Measurements from ENCODE around the gene FBXO38. TPM values are rescaled to one million over a fixed set of nuclear protein-coding genes. Genes with fewer than 3 reads are reported as not detected.

Gene FBXO38
- total RNA-seq, 1 experiment from 2014 or later: 36.3 TPM

- ATAC-seq (no peak), DNase-seq (ENCODE audit: low read depth, low spot score) (no peak)
- no peaks in the 10 kb centered on the region for H3K4me1 ChIP-seq (ENCODE audit: control insufficient read depth in 1 of 2, insufficient read depth in 2 of 2, low read length in 2 of 2)
- RAD21 ChIA-PET (ENCODE audit: low non-redundant PET in 1 of 2, low total read pairs in 2 of 2, uncharacterized antibody in 2 of 2, unreplicated experiment in 2 of 2): no interaction called here
- H4K20me1 ChIP-seq (ENCODE audit: insufficient read depth): no peaks in the 10 kb centered on the region
- H3K9me2 ChIP-seq (ENCODE audit: insufficient read depth): no peaks in the 10 kb centered on the region
- H3K27me3 ChIP-seq (ENCODE audit: insufficient read depth, low read length): peaks cover 23% of the 10 kb centered on the region; the same call in 1 of the 2 replicates
- POLR2A ChIA-PET: no interaction called here
- no peak overlapping the region for H3K27ac ChIP-seq (ENCODE audit: low read depth, low read length)
- no peaks in the 10 kb centered on the region for H3K79me2 ChIP-seq (ENCODE audit: insufficient read depth, low read length)
- intact Hi-C loops (cut with micrococcal nuclease): no loop called here
- no peaks in the 10 kb centered on the region for H3K36me3 ChIP-seq (ENCODE audit: control insufficient read depth in 1 of 2, insufficient read depth in 2 of 2, low read length in 2 of 2)
- no peak overlapping the region for H3K4me2 ChIP-seq (ENCODE audit: low read length)
- H3K4me3 ChIP-seq (replicated peaks in 1 of 2; ENCODE audit: low read depth in 1 of 2, low read length in 2 of 2): no peak overlapping the region
- no peak overlapping the region for H2AFZ ChIP-seq (ENCODE audit: low read depth, low read length, poor library complexity, severe bottlenecking)
- TF ChIP-seq CEBPB (IDR thresholded peaks at IDR 0.05; ENCODE audit: low read depth) (no peak), POLR2AphosphoS5 (IDR thresholded peaks at IDR 0.05; ENCODE audit: low read depth, low read length) (no peak), CTCF (IDR thresholded peaks at IDR 0.05 in 2 of 3, conservative IDR thresholded peaks at IDR 0.05 in 1 of 3; ENCODE audit: borderline replicate concordance in 1 of 3, insufficient read depth in 1 of 3, low read depth in 2 of 3, low read length in 2 of 3) (no peak), SIN3A (IDR thresholded peaks at IDR 0.05; ENCODE audit: low read depth) (no peak), EGR1 (IDR thresholded peaks at IDR 0.05; ENCODE audit: low read depth) (no peak), POLR2A (IDR thresholded peaks at IDR 0.05; ENCODE audit: borderline replicate concordance, extremely low read depth, insufficient read depth, insufficient read length) (no peak), RAD21 (IDR thresholded peaks at IDR 0.05; ENCODE audit: low read depth) (no peak), JUND (IDR thresholded peaks at IDR 0.05) (no peak), EZH2 (IDR thresholded peaks at IDR 0.05) (no peak), TCF7L2 (IDR thresholded peaks at IDR 0.05; ENCODE audit: borderline replicate concordance, extremely low read depth, insufficient read depth, insufficient read length) (no peak), EZH2phosphoT487 (IDR thresholded peaks at IDR 0.05; ENCODE audit: borderline replicate concordance) (no peak), REST (IDR thresholded peaks at IDR 0.05; ENCODE audit: low read depth) (no peak), CBX3 (IDR thresholded peaks at IDR 0.05; ENCODE audit: low read depth) (no peak), MAX (IDR thresholded peaks at IDR 0.05) (no peak), ZNF274 (IDR thresholded peaks at IDR 0.05; ENCODE audit: low read depth, low read length) (no peak), ATF3 (IDR thresholded peaks at IDR 0.05) (no peak), FOSL1 (IDR thresholded peaks at IDR 0.05; ENCODE audit: low read depth) (no peak), ZFX (IDR thresholded peaks at IDR 0.05) (no peak), SP1 (IDR thresholded peaks at IDR 0.05; ENCODE audit: low read depth) (no peak)
- H3K9me3 ChIP-seq (ENCODE audit: control insufficient read depth in 1 of 2, insufficient read depth in 1 of 2, low read depth in 1 of 2, low read length in 2 of 2): no peaks in the 10 kb centered on the region
- CTCF ChIA-PET: no interaction called here
- BruUV-seq (replicated peaks): no TSS peak
- no peak overlapping the region for H3K9ac ChIP-seq (ENCODE audit: low read length)
Measured at GRCh38 chr5:148476302-148476701, 92.5 kb downstream of the FBXO38 start.

Data from HCT116 (cell line).